GM19193 (cell line): ENCODE data around the gene SPRED2.

Source experiments
- POLR2A ChIP-seq: IDR thresholded peaks from 4 replicates; pipeline ENCODE4 v1.6.1; 2011; ENCODE audit not compliant: insufficient read depth, insufficient read length; ENCODE audit errors: extremely low read depth

SPRED2 gene

DNA sequence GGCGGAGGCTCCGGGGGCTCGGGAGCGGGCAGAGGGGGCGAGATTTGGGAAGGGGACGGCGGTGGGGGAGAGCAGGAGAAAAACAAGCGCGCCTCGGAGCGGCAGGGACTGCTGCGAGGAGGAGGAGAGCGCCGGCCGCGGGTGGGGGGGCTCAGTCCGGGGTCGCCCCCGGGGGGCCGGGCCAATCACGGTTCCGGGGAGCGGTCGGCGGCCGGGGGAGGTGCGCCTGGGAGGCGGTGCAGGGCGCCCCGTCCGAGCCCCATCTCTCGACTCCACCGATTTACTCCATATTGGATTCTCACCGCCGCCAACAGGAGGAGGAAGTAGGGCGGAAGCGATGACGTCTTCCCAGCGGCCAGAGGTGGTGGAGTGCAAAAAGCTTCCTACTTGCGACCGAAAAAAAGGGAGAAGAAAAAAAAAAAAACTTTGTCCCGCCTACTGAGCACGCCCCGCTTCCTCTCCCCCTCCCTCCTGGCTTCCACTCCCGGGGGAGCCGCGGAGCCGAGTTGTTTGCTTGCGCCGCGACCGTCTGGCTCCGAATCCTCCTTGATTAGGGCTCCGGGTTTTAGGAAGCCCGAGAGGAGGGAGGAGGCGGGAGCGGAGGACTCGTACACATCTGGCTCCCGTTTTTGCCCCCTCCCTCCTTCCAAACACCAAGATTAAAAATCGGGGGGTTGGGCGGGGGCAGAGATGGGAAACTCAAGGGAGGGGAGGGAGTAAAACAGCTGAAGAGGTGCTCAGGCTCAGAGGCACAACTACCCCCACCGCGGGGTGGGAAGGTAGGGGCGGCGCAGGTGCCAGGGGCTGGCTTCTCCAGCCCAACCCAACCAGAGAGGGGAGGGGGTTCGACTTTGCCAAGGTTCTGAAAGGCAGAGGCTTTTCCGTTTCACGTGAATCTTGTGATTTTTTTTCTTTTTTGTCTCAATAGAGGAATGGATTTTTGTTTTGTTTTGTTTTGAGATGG is at the start of gene SPRED2:
Gene SPRED2, minus strand, starts transcription at position 373 of the 964 bp plus-strand sequence. CDS start 612 bp downstream, outside the sequence.
- no peak for TF ChIP-seq POLR2A

GRCh38 chr2:65481961-65482360 is 49.6 kb upstream of the SPRED2 start:
- TF ChIP-seq POLR2A: no peak

DNA sequence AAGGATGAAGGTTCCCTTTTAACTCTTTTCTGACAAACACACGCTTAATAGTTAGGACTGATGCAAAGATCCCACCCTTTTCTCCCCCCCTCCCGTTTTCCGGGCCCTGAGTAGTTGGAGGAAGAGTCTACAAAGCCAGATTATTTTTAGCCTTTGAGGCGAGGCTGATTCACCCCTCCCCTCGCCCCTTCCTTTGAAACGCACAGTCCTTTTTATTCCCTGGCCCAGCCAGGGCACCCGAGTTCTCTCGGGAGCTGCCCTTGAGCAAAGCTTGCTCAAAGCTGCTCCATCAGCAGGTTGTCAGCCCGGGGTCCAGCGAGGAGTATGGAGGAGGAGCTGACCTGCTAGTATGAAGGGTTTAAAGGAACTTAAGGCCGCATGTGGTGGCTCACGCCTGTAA is 47.1 kb upstream of the SPRED2 start:
- no peak for TF ChIP-seq POLR2A

DNA sequence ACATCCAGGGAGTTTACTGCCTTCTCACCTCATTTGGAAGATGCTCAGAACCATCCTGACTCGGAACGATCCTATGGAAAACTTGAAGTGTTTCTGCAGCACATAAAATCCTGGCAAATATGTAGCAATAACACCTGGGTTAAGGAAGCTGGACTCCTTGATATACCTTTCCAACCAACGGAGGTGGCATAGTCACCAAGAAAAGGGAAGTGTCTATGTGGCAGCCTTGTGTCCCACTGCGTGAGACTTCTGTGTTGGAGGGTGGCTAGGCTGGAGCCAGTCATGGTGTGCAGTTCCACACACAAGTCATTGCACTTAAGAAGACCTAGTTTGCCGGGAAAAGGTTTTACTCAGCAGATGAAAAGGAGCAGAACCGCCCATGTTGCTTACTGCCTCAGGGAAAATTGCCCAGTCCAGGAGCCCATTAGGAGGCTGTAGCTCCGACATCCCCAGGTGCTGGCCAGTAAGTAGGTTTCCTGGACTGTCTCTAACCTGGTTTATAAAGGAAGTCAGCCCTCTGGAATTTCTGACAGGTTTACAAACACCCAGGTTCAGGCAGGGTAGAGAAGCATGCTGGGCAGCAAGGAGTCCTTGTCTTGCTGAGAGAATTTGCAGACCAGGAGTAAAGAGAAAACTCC is 46.2 kb upstream of the SPRED2 start:
- TF ChIP-seq POLR2A: no peak

- TF ChIP-seq POLR2A: no peak
Measured at GRCh38 chr2:65477590-65477989, 45.2 kb upstream of the SPRED2 start.

DNA sequence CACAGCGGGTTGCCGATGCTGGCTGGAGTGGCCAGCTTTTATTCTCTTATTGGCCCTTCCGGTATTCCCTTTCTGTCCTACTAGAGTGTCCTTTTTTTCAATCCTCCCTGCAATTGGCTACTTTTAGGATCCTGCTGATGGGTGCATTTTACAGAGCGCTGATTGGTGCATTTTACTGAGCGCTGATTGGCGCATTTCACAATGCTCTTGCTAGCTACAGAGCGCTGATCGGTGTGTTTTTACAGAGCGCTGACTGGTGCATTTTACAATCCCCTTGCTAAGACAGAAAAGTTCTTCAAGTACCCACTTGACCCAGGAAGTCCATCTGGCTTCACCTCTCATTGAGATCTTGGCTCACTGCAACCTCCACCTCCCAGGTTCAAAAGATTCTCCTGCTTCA is 44.4 kb upstream of the SPRED2 start:
- no peak for TF ChIP-seq POLR2A

GRCh38 chr2:65475000-65475399 is 42.6 kb upstream of the SPRED2 start:
- no peak for TF ChIP-seq POLR2A

DNA sequence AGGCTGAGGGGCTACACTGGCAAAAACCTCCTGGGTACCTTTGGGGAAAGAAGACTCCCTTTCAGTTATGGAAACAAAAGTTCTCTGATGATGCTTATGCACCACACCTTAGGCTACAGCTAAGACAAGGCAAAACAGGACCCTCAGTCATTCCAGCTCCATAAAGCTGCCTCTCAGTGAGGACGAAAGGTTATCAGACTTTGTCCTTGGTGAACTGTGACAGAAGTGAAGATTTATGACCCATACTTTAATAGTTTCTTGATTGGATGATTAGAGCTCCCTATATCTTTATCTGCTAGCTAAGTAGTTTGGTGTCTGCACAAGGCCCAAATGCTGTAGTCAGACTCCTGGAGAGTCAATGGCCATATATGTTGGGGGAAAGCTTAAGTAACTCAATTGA is 40.6 kb upstream of the SPRED2 start:
- TF ChIP-seq POLR2A: no peak

DNA sequence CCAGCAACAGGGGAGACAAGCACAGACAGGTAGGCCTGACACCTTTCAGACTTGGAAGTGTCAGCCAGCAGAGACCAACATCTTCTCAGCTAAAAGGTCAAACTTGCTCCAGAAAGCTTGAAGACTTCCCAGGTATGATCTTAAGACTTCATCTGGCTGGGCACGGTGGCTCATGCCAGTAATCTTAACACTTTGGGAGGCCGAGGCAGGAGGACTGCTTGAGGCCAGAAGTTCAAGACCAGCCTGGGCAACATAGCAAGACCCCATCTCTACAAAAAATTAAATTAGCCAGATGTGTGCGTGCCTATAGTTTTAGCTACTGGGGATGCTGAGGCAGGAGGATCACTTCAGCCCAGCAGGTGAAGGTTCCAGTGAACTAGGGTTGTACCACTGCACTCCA is 39.0 kb upstream of the SPRED2 start:
- no peak for TF ChIP-seq POLR2A

GRCh38 chr2:65466551-65466950 is 34.2 kb upstream of the SPRED2 start:
- no peak for TF ChIP-seq POLR2A

- TF ChIP-seq POLR2A: no peak
Measured at GRCh38 chr2:65465857-65466256, 33.5 kb upstream of the SPRED2 start.

GRCh38 chr2:65465124-65465523 is 32.7 kb upstream of the SPRED2 start:
- TF ChIP-seq POLR2A: no peak

GRCh38 chr2:65464604-65465003 is 32.2 kb upstream of the SPRED2 start:
- no peak for TF ChIP-seq POLR2A

DNA sequence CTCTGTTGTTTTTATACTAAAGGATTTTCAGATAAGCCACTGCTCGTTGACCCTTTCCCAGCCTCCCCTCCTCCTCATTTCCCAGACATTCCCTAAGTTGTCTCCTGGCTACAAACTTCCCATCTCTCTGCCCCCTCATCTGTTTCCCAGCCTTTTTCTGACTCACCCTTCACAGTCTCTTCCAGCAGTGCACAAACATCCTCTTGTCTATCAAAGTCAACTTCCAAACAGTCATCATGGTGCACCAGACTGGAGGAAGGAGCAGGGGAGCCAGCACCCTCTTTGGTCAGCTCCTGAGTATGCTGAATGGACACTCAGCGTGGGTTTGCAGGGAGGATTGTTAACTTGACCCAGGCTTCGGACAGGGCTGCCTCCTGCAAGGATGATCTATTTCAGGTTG is 26.6 kb upstream of the SPRED2 start:
- TF ChIP-seq POLR2A: no peak

GRCh38 chr2:65456886-65457285 is 24.5 kb upstream of the SPRED2 start:
- no peak for TF ChIP-seq POLR2A

DNA sequence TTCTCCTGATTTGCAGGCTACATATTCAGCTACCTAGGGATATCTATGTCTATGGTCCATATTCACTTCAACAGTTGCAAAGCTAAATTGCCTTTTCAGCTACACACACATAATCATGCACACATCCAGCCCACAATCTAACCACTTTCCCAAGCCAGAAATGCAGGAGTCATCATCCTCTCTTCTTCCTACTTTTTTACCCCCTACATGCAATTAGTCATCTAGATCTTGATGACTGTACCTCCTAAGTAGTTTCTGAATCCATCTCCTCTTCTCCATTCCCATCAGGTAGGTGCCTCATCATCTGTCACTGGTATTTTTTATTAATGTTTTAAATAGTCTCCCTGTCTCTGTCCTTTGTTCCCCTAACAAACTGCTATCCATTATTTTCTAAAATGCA is 23.7 kb upstream of the SPRED2 start:
- TF ChIP-seq POLR2A: no peak

- no peak for TF ChIP-seq POLR2A
Measured at GRCh38 chr2:65453916-65454315, 21.5 kb upstream of the SPRED2 start.
